Measurements from ENCODE around the gene EVC2.
"Not testable (repeated sequence)": the region's sequence is repeated elsewhere in the genome, so short reads cannot be mapped to it uniquely, and the experiment has no call there.

The EVC2 gene

GRCh38 chr4:5746829-5747737 is 38.7 kb upstream of the EVC2 start:
- no peak for DNase-seq (ENCODE audit: low read depth)

- DNase-seq (ENCODE audit: low read depth), result no peak
These were observed 37.9 kb upstream of the EVC2 start for GRCh38 chr4:5746250-5746649.

GRCh38 chr4:5742968-5743367 is 34.6 kb upstream of the EVC2 start:
- no peak for DNase-seq (ENCODE audit: low read depth)

GRCh38 chr4:5742388-5742787 is 34.0 kb upstream of the EVC2 start:
- DNase-seq (ENCODE audit: low read depth), result no peak

- no peak for DNase-seq (ENCODE audit: low read depth)
These were observed 29.7 kb upstream of the EVC2 start for GRCh38 chr4:5738061-5738460.

- DNase-seq (ENCODE audit: low read depth), result no peak
These were observed 27.1 kb upstream of the EVC2 start for GRCh38 chr4:5735463-5735862.

GRCh38 chr4:5734853-5735252 is 26.5 kb upstream of the EVC2 start:
- DNase-seq (ENCODE audit: low read depth), result no peak

GRCh38 chr4:5732158-5732557 is 23.8 kb upstream of the EVC2 start:
- no peak for DNase-seq (ENCODE audit: low read depth)

- DNase-seq (ENCODE audit: low read depth), result no peak
These were observed 22.9 kb upstream of the EVC2 start for GRCh38 chr4:5730993-5731990.

GRCh38 chr4:5730436-5730835 is 22.1 kb upstream of the EVC2 start:
- no peak for DNase-seq (ENCODE audit: low read depth)

- DNase-seq (ENCODE audit: low read depth), result not testable (repeated sequence)
These were observed 20.1 kb upstream of the EVC2 start for GRCh38 chr4:5728412-5728811.

- no peak for DNase-seq (ENCODE audit: low read depth)
These were observed 16.0 kb upstream of the EVC2 start for GRCh38 chr4:5724377-5724776.

GRCh38 chr4:5722328-5722727 is 14.0 kb upstream of the EVC2 start:
- peak; percentile 32 for DNase-seq (ENCODE audit: low read depth)

- no peak for DNase-seq (ENCODE audit: low read depth)
These were observed 13.6 kb upstream of the EVC2 start for GRCh38 chr4:5721923-5722322.

- no peak for DNase-seq (ENCODE audit: low read depth)
These were observed 12.6 kb upstream of the EVC2 start for GRCh38 chr4:5720980-5721379.

- no peak for DNase-seq (ENCODE audit: low read depth)
These were observed 11.9 kb upstream of the EVC2 start for GRCh38 chr4:5720157-5720850.

- no peak for DNase-seq (ENCODE audit: low read depth)
These were observed 11.1 kb upstream of the EVC2 start for GRCh38 chr4:5719350-5720055.

GRCh38 chr4:5718411-5718810 is 10.1 kb upstream of the EVC2 start:
- DNase-seq (ENCODE audit: low read depth), result no peak

- no peak for DNase-seq (ENCODE audit: low read depth)
These were observed 9.2 kb upstream of the EVC2 start for GRCh38 chr4:5717449-5718158.

- DNase-seq (ENCODE audit: low read depth), result no peak
These were observed 8.0 kb upstream of the EVC2 start for GRCh38 chr4:5716391-5716790.

- DNase-seq (ENCODE audit: low read depth), result no peak
These were observed 7.0 kb upstream of the EVC2 start for GRCh38 chr4:5715357-5715756.
